K562 (cell line): ENCODE data around the gene TCHH. TPM values are rescaled to one million over a fixed set of nuclear protein-coding genes. Genes with fewer than 3 reads are reported as not detected.

Experiments used
- ETS2 ChIP-seq: IDR thresholded peaks from 2 replicates; pipeline ENCODE4 v1.6.1; 2016; ENCODE audit warnings: borderline replicate concordance, missing genetic modification characterization, mild to moderate bottlenecking, moderate library complexity, missing compliant biosample characterization; ENCODE audit not compliant: poor library complexity, severe bottlenecking
- FUS ChIP-seq: fragments of 200-400 bp; formaldehyde crosslinking; optimal IDR thresholded peaks from 2 replicates; pipeline ENCODE3; 2017; ENCODE audit warnings: low read depth, low read length
- MYBL2 ChIP-seq, 2 experiments: fragments of 450-650 bp in 1 of 2; sonication (generic) in 1 of 2; formaldehyde crosslinking in 1 of 2; IDR thresholded peaks; 2 replicates each; pipeline versions ENCODE4 v1.6.1 to v1.8.1; 2017 to 2022; ENCODE audit warnings: borderline replicate concordance in 1 of 2, inconsistent platforms in 1 of 2, low read depth in 1 of 2, mild to moderate bottlenecking in 1 of 2, missing genetic modification reagents in 1 of 2, moderate library complexity in 1 of 2
- SIN3A ChIP-seq, 2 experiments: fragments of 150-350 bp in 1 of 2; IDR thresholded peaks; 2 replicates each; pipeline ENCODE4 v1.6.1; 2011 to 2016; ENCODE audit warnings: borderline replicate concordance in 2 of 2, low read depth in 2 of 2, low read length in 2 of 2, mild to moderate bottlenecking in 2 of 2, moderate library complexity in 2 of 2; ENCODE audit not compliant: control insufficient read depth in 1 of 2
- ZBTB8A ChIP-seq: fragments of 450-650 bp; IDR thresholded peaks from 2 replicates; pipeline ENCODE4 v1.6.1; 2018; ENCODE audit warnings: mild to moderate bottlenecking, moderate library complexity; ENCODE audit not compliant: partially characterized antibody
- polyA plus RNA-seq, 8 experiments: library from polyadenylated mRNA; depleted of rRNA in 4 of 8; stranded (reverse) in 5 of 8; unstranded in 3 of 8; fragments of >200 nt; fragmentation: Nextera tagmentation in 2 of 8; fragmentation: Illumina TruSeq in 1 of 8; extraction: Ambion mirVana in 2 of 8; extraction: Trizol in 1 of 8; gene quantifications; 2 replicates each; pipeline versions ENCODE4 v1.2.1 to v1.2.3, GENCODE V29; 2011 to 2014; ENCODE audit warnings: inconsistent platforms in 1 of 8, missing spikeins in 1 of 8
- small RNA-seq: library from RNA; depleted of rRNA; stranded (forward); fragments of <200 nt; gene quantifications from one replicate; pipeline ENCODE3, GENCODE V24; 2014
- total RNA-seq, 7 experiments: library from RNA; depleted of rRNA in 6 of 7; stranded (reverse); fragments of >200 nt in 6 of 7; fragmentation: Illumina TruSeq in 2 of 7; extraction: Trizol in 2 of 7; gene quantifications; 2 replicates each; pipeline versions ENCODE4 v1.2.1 to v1.2.3, GENCODE V29; 2011 to 2021; ENCODE audit warnings: low replicate concordance in 1 of 7
- TF ChIP-seq, protein P1 (sequence below): fragments of 200-400 bp; formaldehyde crosslinking; IDR thresholded peaks from 2 replicates; pipeline ENCODE4 v1.6.1; 2017; ENCODE audit warnings: mild to moderate bottlenecking, low read depth, low read length, moderate library complexity

TCHH gene
- total and polyA plus RNA-seq, 9 of the 15 experiments (the other 6 are each of a cell fraction or from before 2014, with no cell fraction given) = not detected

GRCh38 chr1:152061952-152062351 is 53.3 kb downstream of the TCHH start (continued):
- TF ChIP-seq, protein P1, sequence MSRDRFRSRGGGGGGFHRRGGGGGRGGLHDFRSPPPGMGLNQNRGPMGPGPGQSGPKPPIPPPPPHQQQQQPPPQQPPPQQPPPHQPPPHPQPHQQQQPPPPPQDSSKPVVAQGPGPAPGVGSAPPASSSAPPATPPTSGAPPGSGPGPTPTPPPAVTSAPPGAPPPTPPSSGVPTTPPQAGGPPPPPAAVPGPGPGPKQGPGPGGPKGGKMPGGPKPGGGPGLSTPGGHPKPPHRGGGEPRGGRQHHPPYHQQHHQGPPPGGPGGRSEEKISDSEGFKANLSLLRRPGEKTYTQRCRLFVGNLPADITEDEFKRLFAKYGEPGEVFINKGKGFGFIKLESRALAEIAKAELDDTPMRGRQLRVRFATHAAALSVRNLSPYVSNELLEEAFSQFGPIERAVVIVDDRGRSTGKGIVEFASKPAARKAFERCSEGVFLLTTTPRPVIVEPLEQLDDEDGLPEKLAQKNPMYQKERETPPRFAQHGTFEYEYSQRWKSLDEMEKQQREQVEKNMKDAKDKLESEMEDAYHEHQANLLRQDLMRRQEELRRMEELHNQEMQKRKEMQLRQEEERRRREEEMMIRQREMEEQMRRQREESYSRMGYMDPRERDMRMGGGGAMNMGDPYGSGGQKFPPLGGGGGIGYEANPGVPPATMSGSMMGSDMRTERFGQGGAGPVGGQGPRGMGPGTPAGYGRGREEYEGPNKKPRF = no peak
- no peak for TF ChIP-seq FUS
- no peak for TF ChIP-seq ZBTB8A
- no peak for TF ChIP-seq SIN3A (IDR thresholded peaks at IDR 0.05; ENCODE audit: borderline replicate concordance in 2 of 2, control insufficient read depth in 1 of 2, low read depth in 2 of 2, low read length in 2 of 2)
- TF ChIP-seq ETS2 (tag) = no peak
- TF ChIP-seq MYBL2 (IDR thresholded peaks at IDR 0.05; ENCODE audit: low read depth) = no peak
- TF ChIP-seq MYBL2 (CRISPR knock-in tag; IDR thresholded peaks at IDR 0.05; ENCODE audit: borderline replicate concordance) = no peak

Small RNAs within 50 kb of the gene (small RNA-seq; reads per million reads assigned to genes)
- not detected for gene SPTLC1P4

Other genes with a start within 250 kb of the TCHH start
Only the 7 nearest of the 8 such genes appear.
- 24.5 and 25.2 TPM in 2 replicates for gene THEM4, start 205.9 kb downstream of the TCHH start, total RNA-seq (2014; rRNA removed)
- 35.3 and 41.1 TPM in 2 replicates for gene THEM4, start 205.9 kb downstream of the TCHH start, total RNA-seq (2014; rRNA removed; fragmentation: Illumina TruSeq; extraction: Trizol)
- gene THEM4, start 205.9 kb downstream of the TCHH start, total RNA-seq (2015; rRNA removed; fragmentation: Illumina TruSeq; extraction: Trizol) = 39.3 and 39.7 TPM in 2 replicates
- 25.5 and 27.4 TPM in 2 replicates for gene THEM4, start 205.9 kb downstream of the TCHH start, total RNA-seq (2021)
- 51.3 and 71.9 TPM in 2 replicates for gene THEM4, start 205.9 kb downstream of the TCHH start, polyA plus RNA-seq (2011; rRNA removed)
- gene THEM4, start 205.9 kb downstream of the TCHH start, polyA plus RNA-seq (2014; fragmentation: Illumina TruSeq; extraction: Trizol) = 45.7 and 48.3 TPM in 2 replicates
- 10 to 100 TPM in 1 of 2 experiments, 1 to 10 TPM in 1; 8.6 to 12.5 TPM for gene THEM4, start 205.9 kb downstream of the TCHH start, polyA plus RNA-seq (2014; fragmentation: Nextera tagmentation; extraction: Ambion mirVana)
- gene THEM4, start 205.9 kb downstream of the TCHH start, polyA plus RNA-seq (2014; rRNA removed) = 46.1 and 48.7 TPM in 2 replicates
- gene S100A10, start 121.6 kb downstream of the TCHH start, total RNA-seq (2014; rRNA removed) = 0.41 TPM in 1 of 2 replicates, not detected in the other
- gene S100A10, start 121.6 kb downstream of the TCHH start, total RNA-seq (2014; rRNA removed; fragmentation: Illumina TruSeq; extraction: Trizol) = 0.35 and 0.44 TPM in 2 replicates
- gene S100A10, start 121.6 kb downstream of the TCHH start, total RNA-seq (2015; rRNA removed; fragmentation: Illumina TruSeq; extraction: Trizol) = not detected in 2 replicates
- 1.6 and 3.2 TPM in 2 replicates for gene S100A10, start 121.6 kb downstream of the TCHH start, total RNA-seq (2021)
- gene S100A10, start 121.6 kb downstream of the TCHH start, polyA plus RNA-seq (2011; rRNA removed) = 0.61 and 0.73 TPM in 2 replicates
- 0.28 and 0.56 TPM in 2 replicates for gene S100A10, start 121.6 kb downstream of the TCHH start, polyA plus RNA-seq (2014; fragmentation: Illumina TruSeq; extraction: Trizol)
- gene S100A10, start 121.6 kb downstream of the TCHH start, polyA plus RNA-seq (2014; fragmentation: Nextera tagmentation; extraction: Ambion mirVana) = under 1 TPM in 1 of 2 experiments, not detected in 1; 0.32 TPM
- gene S100A10, start 121.6 kb downstream of the TCHH start, polyA plus RNA-seq (2014; rRNA removed) = not detected in 2 replicates
- gene S100A11, start 78.4 kb downstream of the TCHH start, total RNA-seq (2014; rRNA removed) = 131 and 186 TPM in 2 replicates
- gene S100A11, start 78.4 kb downstream of the TCHH start, total RNA-seq (2014; rRNA removed; fragmentation: Illumina TruSeq; extraction: Trizol) = 145 and 169 TPM in 2 replicates
- 239 and 240 TPM in 2 replicates for gene S100A11, start 78.4 kb downstream of the TCHH start, total RNA-seq (2015; rRNA removed; fragmentation: Illumina TruSeq; extraction: Trizol)
- gene S100A11, start 78.4 kb downstream of the TCHH start, total RNA-seq (2021) = 159 and 182 TPM in 2 replicates
- 166 and 235 TPM in 2 replicates for gene S100A11, start 78.4 kb downstream of the TCHH start, polyA plus RNA-seq (2011; rRNA removed)
- gene S100A11, start 78.4 kb downstream of the TCHH start, polyA plus RNA-seq (2014; fragmentation: Illumina TruSeq; extraction: Trizol) = 442 and 587 TPM in 2 replicates
- gene S100A11, start 78.4 kb downstream of the TCHH start, polyA plus RNA-seq (2014; fragmentation: Nextera tagmentation; extraction: Ambion mirVana) = 100 to 1,000 TPM; 790 to 808 TPM
- gene S100A11, start 78.4 kb downstream of the TCHH start, polyA plus RNA-seq (2014; rRNA removed) = 180 and 278 TPM in 2 replicates
- not detected in 2 replicates for gene TCHHL1, start 26.4 kb downstream of the TCHH start, total RNA-seq (2014; rRNA removed)
- gene TCHHL1, start 26.4 kb downstream of the TCHH start, total RNA-seq (2014; rRNA removed; fragmentation: Illumina TruSeq; extraction: Trizol) = not detected in 2 replicates
- not detected in 2 replicates for gene TCHHL1, start 26.4 kb downstream of the TCHH start, total RNA-seq (2015; rRNA removed; fragmentation: Illumina TruSeq; extraction: Trizol)
- gene TCHHL1, start 26.4 kb downstream of the TCHH start, total RNA-seq (2021) = not detected in 2 replicates
- not detected in 2 replicates for gene TCHHL1, start 26.4 kb downstream of the TCHH start, polyA plus RNA-seq (2011; rRNA removed)
- gene TCHHL1, start 26.4 kb downstream of the TCHH start, polyA plus RNA-seq (2014; fragmentation: Illumina TruSeq; extraction: Trizol) = not detected in 2 replicates
- not detected for gene TCHHL1, start 26.4 kb downstream of the TCHH start, polyA plus RNA-seq (2014; fragmentation: Nextera tagmentation; extraction: Ambion mirVana)
- gene TCHHL1, start 26.4 kb downstream of the TCHH start, polyA plus RNA-seq (2014; rRNA removed) = not detected in 2 replicates
- not detected in 2 replicates for gene RPTN, start 43.8 kb upstream of the TCHH start, total RNA-seq (2014; rRNA removed)
- gene RPTN, start 43.8 kb upstream of the TCHH start, total RNA-seq (2014; rRNA removed; fragmentation: Illumina TruSeq; extraction: Trizol) = not detected in 2 replicates
- not detected in 2 replicates for gene RPTN, start 43.8 kb upstream of the TCHH start, total RNA-seq (2015; rRNA removed; fragmentation: Illumina TruSeq; extraction: Trizol)
- gene RPTN, start 43.8 kb upstream of the TCHH start, total RNA-seq (2021) = not detected in 2 replicates
- gene RPTN, start 43.8 kb upstream of the TCHH start, polyA plus RNA-seq (2011; rRNA removed) = not detected in 2 replicates
- gene RPTN, start 43.8 kb upstream of the TCHH start, polyA plus RNA-seq (2014; fragmentation: Illumina TruSeq; extraction: Trizol) = not detected in 2 replicates
- gene RPTN, start 43.8 kb upstream of the TCHH start, polyA plus RNA-seq (2014; fragmentation: Nextera tagmentation; extraction: Ambion mirVana) = not detected
- gene RPTN, start 43.8 kb upstream of the TCHH start, polyA plus RNA-seq (2014; rRNA removed) = not detected in 2 replicates
- not detected in 2 replicates for gene HRNR, start 108.7 kb upstream of the TCHH start, total RNA-seq (2014; rRNA removed)
- not detected in 2 replicates for gene HRNR, start 108.7 kb upstream of the TCHH start, total RNA-seq (2014; rRNA removed; fragmentation: Illumina TruSeq; extraction: Trizol)
- gene HRNR, start 108.7 kb upstream of the TCHH start, total RNA-seq (2015; rRNA removed; fragmentation: Illumina TruSeq; extraction: Trizol) = not detected in 2 replicates
- gene HRNR, start 108.7 kb upstream of the TCHH start, total RNA-seq (2021) = not detected in 2 replicates
- not detected in 2 replicates for gene HRNR, start 108.7 kb upstream of the TCHH start, polyA plus RNA-seq (2011; rRNA removed)
- gene HRNR, start 108.7 kb upstream of the TCHH start, polyA plus RNA-seq (2014; fragmentation: Illumina TruSeq; extraction: Trizol) = not detected in 2 replicates
- not detected for gene HRNR, start 108.7 kb upstream of the TCHH start, polyA plus RNA-seq (2014; fragmentation: Nextera tagmentation; extraction: Ambion mirVana)
- gene HRNR, start 108.7 kb upstream of the TCHH start, polyA plus RNA-seq (2014; rRNA removed) = not detected in 2 replicates
- gene FLG, start 209.8 kb upstream of the TCHH start, total RNA-seq (2014; rRNA removed) = not detected in 2 replicates
- gene FLG, start 209.8 kb upstream of the TCHH start, total RNA-seq (2014; rRNA removed; fragmentation: Illumina TruSeq; extraction: Trizol) = not detected in 2 replicates
- not detected in 2 replicates for gene FLG, start 209.8 kb upstream of the TCHH start, total RNA-seq (2015; rRNA removed; fragmentation: Illumina TruSeq; extraction: Trizol)
- not detected in 2 replicates for gene FLG, start 209.8 kb upstream of the TCHH start, total RNA-seq (2021)
- gene FLG, start 209.8 kb upstream of the TCHH start, polyA plus RNA-seq (2011; rRNA removed) = not detected in 2 replicates
- gene FLG, start 209.8 kb upstream of the TCHH start, polyA plus RNA-seq (2014; fragmentation: Illumina TruSeq; extraction: Trizol) = not detected in 2 replicates
- not detected for gene FLG, start 209.8 kb upstream of the TCHH start, polyA plus RNA-seq (2014; fragmentation: Nextera tagmentation; extraction: Ambion mirVana)
- not detected in 2 replicates for gene FLG, start 209.8 kb upstream of the TCHH start, polyA plus RNA-seq (2014; rRNA removed)